ENCODE measurements around the gene YBEY.

YBEY gene

DNA sequence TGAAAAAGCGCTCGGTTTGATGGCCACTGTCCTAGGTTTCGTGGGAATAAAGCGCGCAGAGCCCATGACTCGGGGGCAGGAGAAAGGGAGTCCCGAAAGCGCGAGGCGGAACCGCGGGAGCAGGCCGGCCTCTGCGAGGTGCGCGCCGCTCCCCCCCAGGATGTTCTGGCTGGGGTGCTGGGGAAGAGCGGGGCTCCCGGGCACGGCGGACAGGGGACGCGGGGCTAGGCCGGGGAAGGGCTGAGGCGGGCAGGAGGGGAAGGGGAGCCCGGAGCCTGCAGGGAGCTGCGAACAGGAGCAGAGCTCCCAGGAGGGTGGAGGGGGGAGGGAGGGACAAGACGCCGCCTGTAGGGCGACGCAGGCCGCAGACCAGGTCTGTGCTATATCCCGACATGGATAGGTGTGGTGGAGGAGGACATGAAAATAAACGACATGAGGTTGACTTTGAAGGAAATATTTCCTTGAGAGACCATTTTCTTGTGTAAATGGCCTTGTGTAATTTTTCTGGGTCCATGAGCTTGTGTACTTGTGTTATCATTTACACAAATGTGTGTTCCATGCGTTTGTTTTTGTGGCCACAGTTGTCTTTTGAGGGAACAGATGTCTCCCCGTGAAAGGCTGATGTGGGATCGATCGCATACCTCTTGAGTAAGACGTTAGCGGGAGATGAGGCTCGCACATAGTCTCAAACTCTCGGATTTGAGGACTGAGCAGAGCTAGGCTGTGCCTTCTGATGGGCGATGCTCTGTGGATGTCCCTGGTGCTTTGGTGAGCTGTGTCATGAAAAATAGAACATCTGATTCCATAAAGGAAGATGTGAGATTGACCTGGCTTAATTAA is 39.2 kb downstream of the YBEY start:
- in situ Hi-C loops (cut with MboI; ENCODE audit: low sequenced_read_pairs), result no loop called here

DNA sequence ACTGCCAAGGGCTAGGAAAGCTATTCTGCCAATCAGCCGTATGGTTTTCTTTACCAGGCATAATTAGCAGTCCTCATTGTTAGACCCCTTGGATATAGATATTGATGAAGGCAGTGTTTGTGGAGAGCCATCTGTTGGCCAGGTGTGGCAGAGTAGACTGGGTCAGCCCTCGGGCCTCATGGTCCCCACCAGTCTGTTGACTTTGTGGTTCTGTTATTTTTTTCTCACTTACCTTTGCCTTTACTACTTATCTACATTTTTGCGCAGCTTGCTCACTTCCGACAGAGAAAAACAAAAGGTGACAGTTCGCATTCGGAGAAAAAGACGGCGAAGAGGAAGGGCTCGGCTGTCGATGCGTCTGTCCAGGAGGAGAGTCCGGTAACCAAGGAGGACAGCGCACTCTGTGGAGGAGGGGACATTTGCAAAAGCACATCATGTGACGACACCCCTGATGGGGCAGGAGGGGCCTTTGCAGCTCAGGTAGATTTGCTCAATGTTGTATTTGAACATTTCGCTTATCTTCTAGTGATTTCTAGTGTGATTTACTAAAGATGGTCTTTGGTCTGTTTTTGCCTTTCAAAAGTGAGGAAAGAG is 40.1 kb downstream of the YBEY start:
- in situ Hi-C loops (cut with MboI; ENCODE audit: low sequenced_read_pairs), result no loop called here

DNA sequence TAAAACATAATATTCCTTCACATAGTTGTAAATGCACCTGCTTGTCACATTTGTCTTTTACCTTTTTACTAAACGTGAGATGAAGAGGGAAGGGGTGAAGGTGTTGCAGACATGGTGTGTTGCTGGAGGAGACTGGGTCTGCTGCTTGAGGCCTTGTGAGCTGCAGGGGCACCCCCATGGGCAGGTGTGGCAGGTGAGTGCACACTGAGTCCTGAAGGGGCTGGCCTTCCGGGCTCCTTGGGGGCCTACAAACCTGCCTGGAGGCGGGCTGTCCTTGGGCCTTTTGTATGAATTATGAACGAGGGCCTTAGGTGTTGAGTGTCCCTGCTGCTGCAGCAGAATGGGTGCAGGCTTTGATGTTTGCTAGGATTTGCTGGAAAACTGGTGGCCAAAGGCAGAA is 41.6 kb downstream of the YBEY start:
- in situ Hi-C loops (cut with MboI; ENCODE audit: low sequenced_read_pairs), result no loop called here

DNA sequence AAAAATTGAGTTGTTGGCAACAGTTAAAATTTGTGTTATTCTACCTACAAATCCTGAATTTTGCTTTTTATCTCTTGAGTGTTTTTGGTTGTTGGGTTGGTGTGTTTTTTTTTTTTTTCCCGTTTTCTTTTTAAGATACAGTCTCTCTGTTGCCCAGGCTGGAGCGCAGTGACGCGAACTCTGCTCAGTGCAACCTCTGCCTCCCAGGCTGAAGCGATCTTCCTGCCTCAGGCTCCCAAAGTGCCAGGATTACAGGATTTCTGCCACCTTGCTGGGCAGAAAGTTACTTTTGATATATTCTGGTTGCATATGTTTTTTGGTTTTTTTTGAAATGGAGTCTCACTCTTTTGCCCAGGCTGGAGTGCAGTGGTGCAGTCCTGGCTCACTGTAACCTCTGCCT is 42.0 kb downstream of the YBEY start:
- in situ Hi-C loops (cut with MboI; ENCODE audit: low sequenced_read_pairs), result no loop called here

DNA sequence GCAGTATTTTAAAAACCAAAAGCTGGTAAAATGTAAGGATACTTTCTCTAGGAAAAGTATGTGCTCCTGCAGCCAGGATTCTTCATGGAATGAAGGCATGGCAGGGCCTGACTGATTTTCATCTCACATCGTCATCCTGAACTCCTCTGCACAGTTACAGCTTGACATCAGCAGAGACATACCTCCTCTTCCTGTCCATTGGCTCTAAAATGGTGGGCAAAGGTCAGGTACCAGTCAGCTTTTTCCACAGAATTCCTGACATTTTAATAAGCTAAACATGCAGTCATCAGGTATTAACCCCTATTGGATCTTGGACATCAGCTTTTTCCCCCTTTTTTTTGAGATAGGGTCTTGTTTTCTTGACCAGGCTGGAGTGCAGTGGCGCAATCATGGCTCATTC is 43.7 kb downstream of the YBEY start:
- in situ Hi-C loops (cut with MboI; ENCODE audit: low sequenced_read_pairs), result no loop called here

DNA sequence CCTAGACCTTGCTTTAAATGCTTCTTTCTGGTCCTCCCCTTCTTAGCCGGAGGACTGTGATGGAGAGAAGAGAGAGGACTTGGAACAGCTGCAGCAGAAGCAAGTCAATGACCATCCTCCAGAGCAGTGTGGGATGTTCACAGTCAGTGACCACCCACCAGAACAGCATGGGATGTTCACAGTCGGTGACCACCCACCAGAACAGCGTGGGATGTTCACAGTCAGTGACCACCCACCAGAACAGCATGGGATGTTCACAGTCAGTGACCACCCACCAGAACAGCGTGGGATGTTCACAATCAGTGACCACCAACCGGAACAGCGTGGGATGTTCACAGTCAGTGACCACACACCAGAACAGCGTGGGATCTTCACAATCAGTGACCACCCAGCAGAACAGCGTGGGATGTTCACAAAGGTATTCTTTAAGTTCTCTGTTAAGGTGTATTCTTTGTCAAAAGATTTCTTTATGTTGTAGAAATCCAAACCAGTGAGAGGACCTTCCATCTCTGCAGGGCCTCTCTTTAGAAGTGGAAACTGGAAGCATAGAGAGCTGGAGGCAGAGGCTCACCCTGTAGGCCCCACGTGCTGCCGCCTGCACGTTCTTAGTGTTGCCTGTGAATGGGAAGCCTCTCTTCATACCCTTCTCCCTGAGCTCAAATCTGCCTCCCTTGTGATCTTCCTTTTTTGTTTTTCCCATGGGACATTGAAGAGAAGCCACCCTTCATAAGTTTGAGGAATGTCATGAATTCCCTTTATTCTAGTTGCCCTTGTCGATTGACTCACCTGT is 48.4 kb downstream of the YBEY start:
- in situ Hi-C loops (cut with MboI; ENCODE audit: low sequenced_read_pairs), result no loop called here

DNA sequence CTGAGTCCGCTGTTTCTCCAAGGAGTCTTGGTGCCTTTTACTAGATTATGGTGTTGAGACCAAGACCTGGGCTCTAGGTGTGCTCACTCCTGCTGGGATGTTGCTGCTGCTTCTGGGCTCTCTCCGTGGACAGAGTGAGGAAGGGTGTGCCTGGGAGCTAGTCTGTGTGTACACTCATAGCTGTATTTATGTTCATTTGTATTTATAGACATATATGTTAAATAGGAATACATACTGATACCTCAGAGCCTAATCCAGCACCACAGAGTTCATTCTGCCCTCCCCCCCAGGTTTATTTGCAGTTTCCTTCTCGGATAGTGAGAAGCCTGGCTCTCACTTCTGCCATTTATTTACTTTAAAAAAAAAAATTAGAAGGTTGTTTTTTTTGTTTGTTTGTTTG is 50.5 kb downstream of the YBEY start:
- in situ Hi-C loops (cut with MboI; ENCODE audit: low sequenced_read_pairs), result no loop called here

DNA sequence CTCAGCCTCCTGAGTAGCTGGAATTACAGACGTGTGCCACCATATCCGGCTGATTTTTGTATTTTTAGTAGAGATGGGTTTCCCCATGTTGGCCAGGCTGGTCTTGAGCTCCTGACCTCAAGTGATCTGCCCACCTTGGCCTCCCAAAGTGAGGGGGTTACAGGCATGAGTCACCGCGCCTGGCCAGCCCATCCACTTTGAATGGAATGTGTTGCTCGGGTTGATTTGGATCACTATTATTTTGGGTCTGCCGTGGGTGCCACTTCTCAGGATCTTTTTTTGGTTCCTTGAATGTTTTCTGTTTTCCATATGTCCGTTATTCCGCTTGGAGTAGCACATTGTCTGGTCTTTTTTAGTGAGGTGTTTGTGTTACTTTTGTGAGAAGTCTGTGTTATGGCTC is 54.9 kb downstream of the YBEY start:
- in situ Hi-C loops (cut with MboI; ENCODE audit: low sequenced_read_pairs), result no loop called here

DNA sequence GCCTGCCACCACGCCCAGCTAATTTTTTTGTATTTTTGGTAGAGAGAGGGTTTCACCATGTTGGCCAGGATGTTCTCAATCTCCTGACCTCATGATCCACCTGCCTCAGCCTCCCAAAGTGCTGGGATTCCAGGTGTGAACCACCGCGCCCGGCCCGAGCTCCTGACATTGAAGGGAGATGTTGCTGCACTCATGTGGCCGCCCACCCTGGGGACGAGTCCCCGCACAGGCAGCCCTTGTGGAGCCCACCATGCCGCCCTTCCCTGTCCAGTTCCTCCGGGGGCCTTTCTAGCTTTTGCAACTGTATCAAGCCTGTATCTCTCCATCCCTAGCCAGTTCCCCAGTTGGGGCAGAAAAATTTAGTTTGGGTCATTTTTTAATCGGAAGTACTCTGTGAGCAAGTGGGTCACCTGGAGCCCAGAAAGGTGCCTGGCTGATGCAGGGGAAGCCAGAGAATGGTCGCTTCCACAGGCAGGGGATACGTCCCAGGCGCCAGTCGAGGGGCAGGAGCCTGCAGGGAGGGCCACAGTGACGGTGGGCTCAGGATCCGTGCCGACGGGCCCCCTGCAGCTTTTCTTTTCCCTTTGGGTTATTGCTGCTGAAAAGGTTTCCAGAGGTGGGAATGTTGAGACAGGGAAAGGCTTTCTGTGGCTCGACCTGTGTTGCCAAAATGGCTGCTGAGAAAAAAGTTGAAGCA is 58.2 kb downstream of the YBEY start:
- in situ Hi-C loops (cut with MboI; ENCODE audit: low sequenced_read_pairs), result no loop called here

DNA sequence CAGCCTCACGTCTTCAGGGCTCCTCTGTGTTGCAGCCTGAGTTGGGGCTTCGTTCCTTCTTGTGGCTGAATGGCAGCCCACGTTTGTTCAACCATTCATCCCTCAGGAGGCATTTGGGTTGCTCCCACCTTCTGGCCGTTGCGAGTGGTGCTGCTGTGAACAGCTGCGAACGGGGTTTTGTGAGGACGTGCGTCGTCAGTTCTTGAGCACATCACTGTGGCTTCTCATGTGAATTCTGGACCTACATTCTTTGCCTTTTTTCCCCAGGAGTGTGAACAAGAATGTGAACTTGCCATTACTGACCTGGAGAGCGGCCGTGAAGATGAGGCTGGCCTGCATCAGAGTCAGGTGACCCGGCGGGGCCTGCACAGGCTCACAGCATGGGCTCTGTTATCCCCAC is 59.7 kb downstream of the YBEY start:
- in situ Hi-C loops (cut with MboI; ENCODE audit: low sequenced_read_pairs), result no loop called here

DNA sequence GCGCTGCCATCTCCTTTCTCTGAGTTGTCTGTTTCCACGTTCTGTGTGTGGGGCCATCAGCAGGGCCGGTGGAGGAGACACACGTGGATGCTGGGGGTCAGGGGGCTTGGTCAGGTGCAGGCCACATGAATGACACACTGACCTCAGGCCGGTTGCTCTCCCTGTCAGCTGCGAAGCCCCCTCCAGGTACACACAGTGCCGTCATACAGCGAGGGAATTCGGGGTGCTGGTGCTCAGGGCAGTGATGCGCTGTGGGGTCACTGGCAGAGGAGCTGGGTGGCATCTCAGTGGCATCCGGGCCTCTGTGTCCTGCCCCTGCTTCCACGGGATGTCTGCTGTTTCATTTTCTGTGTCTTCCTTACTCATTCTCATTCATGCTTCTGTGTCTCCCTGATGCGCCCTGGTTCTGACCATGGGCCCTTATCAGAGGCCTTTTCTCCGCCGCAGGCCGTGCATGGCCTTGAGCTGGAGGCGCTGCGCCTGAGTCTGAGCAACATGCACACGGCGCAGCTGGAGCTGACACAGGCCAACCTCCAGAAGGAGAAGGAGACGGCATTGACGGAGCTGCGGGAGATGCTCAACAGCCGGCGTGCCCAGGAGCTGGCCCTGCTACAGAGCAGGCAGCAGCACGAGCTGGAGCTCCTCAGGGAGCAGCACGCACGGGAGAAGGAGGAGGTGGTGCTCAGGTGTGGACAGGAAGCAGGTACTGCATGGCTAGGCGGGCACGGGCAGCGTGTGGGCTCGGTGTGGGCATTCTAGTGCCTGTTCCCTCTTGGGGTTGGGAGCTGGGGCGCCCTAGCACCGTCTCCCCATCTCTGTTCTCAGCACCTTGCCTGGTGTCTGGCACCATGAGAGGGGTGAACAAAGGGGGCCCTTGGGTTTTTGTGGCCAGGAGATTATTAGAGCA is 60.4 kb downstream of the YBEY start:
- in situ Hi-C loops (cut with MboI; ENCODE audit: low sequenced_read_pairs), result no loop called here

DNA sequence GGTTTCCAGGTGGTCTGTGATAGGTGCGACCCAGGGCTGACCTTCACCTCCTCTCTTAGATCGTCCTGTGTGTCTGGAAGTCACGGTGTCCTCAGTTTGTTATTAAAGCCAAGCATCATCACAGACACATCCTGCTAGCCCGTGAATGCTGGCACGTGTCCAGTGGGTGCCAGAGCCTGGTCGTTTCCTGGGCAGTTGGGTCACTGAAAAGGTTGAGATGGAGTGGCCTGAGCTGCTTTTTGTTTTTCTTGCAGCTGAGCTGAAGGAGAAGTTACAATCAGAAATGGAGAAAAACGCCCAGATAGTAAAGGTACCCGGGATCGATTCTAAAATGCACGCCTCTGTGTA is 61.0 kb downstream of the YBEY start:
- in situ Hi-C loops (cut with MboI; ENCODE audit: low sequenced_read_pairs), result no loop called here

All from HL-60/S4 (cell line).